HG03108 (cell line): ENCODE results near the gene CRTC2.
"Not testable (repeated sequence)": the region's sequence is repeated elsewhere in the genome, so short reads cannot be mapped to it uniquely, and the experiment has no call there.

Experiments used
- ATAC-seq: cut with Tn5 transposase; IDR thresholded peaks from one replicate; pipeline ENCODE4 v1.9.1; 2021; ENCODE audit warnings: moderate library complexity; ENCODE audit not compliant: unreplicated experiment

Gene CRTC2

GRCh38 chr1:153958111-153958960, at the start of gene CRTC2:
TSS of gene CRTC2 (minus strand) at chr1:153958612. CDS start at chr1:153958497, 115 bp downstream.
- peak; percentile 71 for ATAC-seq

GRCh38 chr1:154006136-154006535, 47.7 kb upstream of the CRTC2 start:
- no peak for ATAC-seq

GRCh38 chr1:154000420-154000819, 42.0 kb upstream of the CRTC2 start:
- no peak for ATAC-seq

GRCh38 chr1:153996882-153997281, 38.5 kb upstream of the CRTC2 start:
- ATAC-seq, result not testable (repeated sequence)

- no peak for ATAC-seq
Measured at GRCh38 chr1:153995640-153996039, 37.2 kb upstream of the CRTC2 start.

GRCh38 chr1:153995202-153995601, 36.8 kb upstream of the CRTC2 start:
- ATAC-seq, result no peak

- no peak for ATAC-seq
Measured at GRCh38 chr1:153991806-153992205, 33.4 kb upstream of the CRTC2 start.

- ATAC-seq, result no peak
Measured at GRCh38 chr1:153991151-153991630, 32.8 kb upstream of the CRTC2 start.

GRCh38 chr1:153990468-153991150, 32.2 kb upstream of the CRTC2 start, which contains the start of gene RPS27:
TSS of gene RPS27 (plus strand) at chr1:153990762. CDS start at chr1:153990797, 35 bp downstream.
- ATAC-seq, result peak; percentile 72

GRCh38 chr1:153987621-153988020, 29.2 kb upstream of the CRTC2 start:
- ATAC-seq, result no peak

GRCh38 chr1:153985941-153986761, 27.7 kb upstream of the CRTC2 start, which contains the start of gene RAB13:
TSS of gene RAB13 (minus strand) at chr1:153986339. CDS start at chr1:153986236, 103 bp downstream.
- ATAC-seq, result no peak

- ATAC-seq, result no peak
Measured at GRCh38 chr1:153985341-153985912, 27.0 kb upstream of the CRTC2 start.

- no peak for ATAC-seq
Measured at GRCh38 chr1:153984123-153984894, 25.9 kb upstream of the CRTC2 start.

GRCh38 chr1:153981735-153982134, 23.3 kb upstream of the CRTC2 start:
- not testable (repeated sequence) for ATAC-seq

- not testable (repeated sequence) for ATAC-seq
Measured at GRCh38 chr1:153979091-153979490, 20.7 kb upstream of the CRTC2 start.

- ATAC-seq, result no peak
Measured at GRCh38 chr1:153978274-153978909, 20.0 kb upstream of the CRTC2 start.

- ATAC-seq, result peak; percentile 82
Measured at GRCh38 chr1:153977250-153978240, 19.1 kb upstream of the CRTC2 start, which contains the start of gene JTB. TSS of gene JTB (minus strand) at chr1:153977674. CDS start at chr1:153977252, 422 bp downstream.

GRCh38 chr1:153976819-153977249, 18.4 kb upstream of the CRTC2 start:
- ATAC-seq, result no peak
